HG03196 (cell line): ENCODE results near the gene LRRC26.
"Not testable (repeated sequence)": the region's sequence is repeated elsewhere in the genome, so short reads cannot be mapped to it uniquely, and the experiment has no call there.

Source experiments
- ATAC-seq: cut with Tn5 transposase; IDR thresholded peaks from one replicate; pipeline ENCODE4 v1.9.1; 2021; ENCODE audit not compliant: unreplicated experiment

LRRC26 gene

DNA sequence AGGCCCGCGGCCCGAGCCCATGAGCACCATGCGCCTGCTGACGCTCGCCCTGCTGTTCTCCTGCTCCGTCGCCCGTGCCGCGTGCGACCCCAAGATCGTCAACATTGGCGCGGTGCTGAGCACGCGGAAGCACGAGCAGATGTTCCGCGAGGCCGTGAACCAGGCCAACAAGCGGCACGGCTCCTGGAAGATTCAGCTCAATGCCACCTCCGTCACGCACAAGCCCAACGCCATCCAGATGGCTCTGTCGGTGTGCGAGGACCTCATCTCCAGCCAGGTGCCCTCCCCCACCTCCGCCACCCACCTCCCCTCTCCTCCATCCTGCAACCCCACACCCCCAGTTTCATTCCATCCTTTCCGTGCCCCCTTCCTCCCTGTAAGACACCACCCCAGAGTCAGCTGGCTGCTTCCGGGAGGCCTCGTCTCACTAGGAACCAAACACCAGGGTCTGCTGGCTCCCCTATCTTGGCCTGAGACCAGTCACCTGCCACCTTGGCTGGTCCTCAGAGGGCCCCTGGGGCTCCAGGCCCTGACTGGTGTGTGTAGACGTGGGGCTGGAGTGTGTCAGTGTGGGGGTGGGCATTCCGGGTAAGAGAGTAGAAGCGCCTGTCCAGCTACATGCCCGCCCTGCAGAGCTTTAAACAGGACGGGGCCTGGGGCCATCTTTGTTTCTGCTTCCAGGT is 30.2 kb downstream of the LRRC26 start:
- ATAC-seq, result no peak

GRCh38 chr9:137138722-137139467 is 31.0 kb downstream of the LRRC26 start, which contains the start of gene GRIN1:
Gene GRIN1 (plus strand): TSS chr9:137139154. CDS start chr9:137139487, 333 bp downstream.
- ATAC-seq, result no peak

- ATAC-seq, result no peak
Measured at GRCh38 chr9:137138058-137138721, 31.7 kb downstream of the LRRC26 start.

- ATAC-seq, result no peak
Measured at GRCh38 chr9:137136881-137137607, 32.8 kb downstream of the LRRC26 start.

DNA sequence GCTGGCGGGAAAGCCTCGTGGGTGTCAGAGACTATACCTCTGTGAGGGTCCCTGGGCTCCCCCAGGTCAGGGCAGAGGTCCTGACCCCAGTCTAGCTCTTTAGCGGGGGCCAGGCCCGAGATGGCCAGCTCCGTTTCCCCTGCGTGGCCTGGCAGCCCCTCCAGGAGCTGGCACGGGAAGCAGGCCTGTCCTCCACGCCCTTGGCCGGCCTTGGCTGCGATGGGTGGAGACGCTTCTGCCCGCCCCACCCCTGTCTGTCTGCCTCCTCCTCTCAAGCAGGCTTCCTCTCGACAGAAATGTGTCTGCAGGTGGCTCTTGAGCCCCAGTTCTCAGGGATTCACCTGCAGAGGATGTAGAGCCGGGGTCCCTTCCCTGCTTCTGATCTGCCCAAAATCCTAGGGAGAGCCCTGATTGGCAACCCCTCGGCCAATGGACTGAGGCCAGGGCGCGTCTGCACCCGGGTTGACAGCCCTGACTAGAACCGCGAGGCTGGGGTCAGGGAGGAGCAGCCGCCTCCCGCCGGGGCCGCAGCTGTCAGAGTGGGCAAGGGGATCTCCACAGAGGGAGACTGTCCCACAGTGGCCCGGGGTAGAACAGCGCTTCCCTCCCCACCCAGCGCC is 33.5 kb downstream of the LRRC26 start:
- no peak for ATAC-seq

- ATAC-seq, result not testable (repeated sequence)
Measured at GRCh38 chr9:137135154-137135553, 34.7 kb downstream of the LRRC26 start.

- no peak for ATAC-seq
Measured at GRCh38 chr9:137134191-137134590, 35.7 kb downstream of the LRRC26 start.

GRCh38 chr9:137130176-137130755 is 39.6 kb downstream of the LRRC26 start:
- peak; percentile 3 for ATAC-seq

- ATAC-seq, result peak; percentile 75
Measured at GRCh38 chr9:137129456-137130175, 40.2 kb downstream of the LRRC26 start.

DNA sequence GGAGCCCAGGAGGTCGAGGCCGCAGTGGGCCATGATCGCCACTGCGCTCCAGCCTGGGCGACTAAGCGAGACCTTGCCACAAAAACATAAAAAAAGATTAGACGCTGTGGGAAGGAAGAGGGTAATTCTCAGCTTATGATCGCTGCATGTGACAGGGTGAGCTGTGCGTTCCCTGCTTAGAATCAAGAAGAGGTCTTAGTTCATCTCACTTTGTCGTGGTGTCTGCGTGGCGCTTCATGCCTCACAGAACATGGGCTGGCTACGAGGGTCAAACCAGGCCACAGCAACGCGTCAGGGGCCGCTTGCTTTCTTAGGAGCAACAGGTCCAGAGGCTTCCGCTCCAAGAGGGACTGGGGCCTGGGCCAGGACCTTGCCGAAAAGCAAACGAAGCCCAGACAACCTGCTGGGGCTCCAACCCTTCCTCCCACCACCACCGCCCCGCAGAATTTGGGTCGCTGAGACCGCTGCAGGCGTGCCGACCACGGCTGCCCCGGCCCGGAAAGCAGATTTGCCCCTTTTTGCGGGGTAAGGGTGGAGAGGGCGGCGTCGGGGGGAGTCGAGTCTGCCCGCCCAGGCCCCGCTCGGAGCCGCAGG is 40.9 kb downstream of the LRRC26 start:
- ATAC-seq, result peak; percentile 8

DNA sequence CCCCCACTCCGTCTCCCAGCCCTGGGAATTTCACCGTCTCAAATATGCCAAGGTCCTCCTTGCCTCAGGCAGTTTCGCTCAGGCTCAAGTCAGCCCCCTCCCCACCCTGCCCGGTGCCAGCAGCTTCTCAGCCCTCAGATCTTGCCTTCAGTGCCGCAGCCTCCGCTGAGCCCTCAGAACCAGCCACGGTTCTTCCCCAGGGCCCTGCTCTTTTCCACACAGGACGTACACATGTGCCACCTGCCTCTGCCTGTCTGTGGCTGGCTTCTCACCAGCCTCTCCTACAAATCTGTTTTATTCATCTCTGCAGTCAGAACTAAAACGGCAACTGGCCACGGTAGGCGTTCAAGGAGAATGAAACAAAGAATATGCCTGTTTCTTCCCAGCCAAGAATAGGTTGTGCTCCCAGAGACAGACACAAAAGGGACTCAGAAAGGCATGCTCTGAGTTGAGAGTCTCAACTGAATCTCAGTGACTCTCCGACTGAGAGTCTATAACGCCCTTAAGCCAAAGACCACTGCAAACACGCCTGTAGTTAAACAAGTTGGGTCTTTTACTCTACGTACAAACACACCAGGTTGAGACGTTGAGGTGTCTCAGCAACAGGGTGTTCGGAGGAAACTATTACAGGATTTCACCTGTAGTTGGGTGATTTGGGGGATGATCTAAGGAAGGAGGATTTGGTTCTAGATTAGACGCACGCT is 41.5 kb downstream of the LRRC26 start:
- no peak for ATAC-seq

DNA sequence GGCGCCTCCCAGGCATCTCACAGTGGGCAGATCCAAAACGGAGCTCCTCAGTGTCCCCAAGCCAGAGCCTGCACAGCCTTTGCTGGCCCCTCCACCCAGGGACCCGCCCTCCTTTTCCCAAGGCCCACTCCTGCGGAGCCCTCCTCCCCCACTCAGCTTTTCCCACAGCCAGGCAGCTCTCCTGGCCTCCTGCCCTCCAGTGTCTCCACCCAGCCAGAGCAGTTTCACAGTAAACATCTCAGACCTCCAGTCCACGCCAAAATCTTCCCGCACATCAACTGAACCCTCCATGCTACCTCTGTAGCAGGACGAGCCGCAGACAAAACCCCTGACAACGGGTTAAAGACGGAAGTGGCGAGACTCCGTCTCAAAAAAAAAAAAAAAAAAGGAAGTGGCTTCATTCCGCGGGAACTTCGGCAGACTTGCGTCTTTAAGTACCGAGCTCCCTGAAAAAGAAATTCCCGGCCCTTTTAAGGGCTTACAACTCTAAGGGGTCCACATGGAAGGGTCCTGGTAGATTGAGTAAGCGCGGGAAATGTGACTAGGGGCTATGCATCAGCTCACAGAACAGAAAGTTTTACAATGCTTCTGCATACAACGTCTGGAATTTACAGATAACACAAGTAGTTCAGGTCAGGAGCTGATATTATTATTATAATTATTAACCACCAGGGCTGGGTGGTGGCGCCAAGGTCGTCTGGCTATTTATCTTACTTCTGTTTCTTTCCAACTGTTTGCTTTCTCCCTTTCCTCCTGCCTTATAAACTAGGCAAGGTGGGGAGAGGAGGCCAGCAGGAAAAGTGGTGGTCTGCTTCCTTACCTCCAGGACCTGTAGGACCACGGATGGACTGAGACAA is 42.3 kb downstream of the LRRC26 start:
- ATAC-seq, result no peak

- no peak for ATAC-seq
Measured at GRCh38 chr9:137126786-137127185, 43.1 kb downstream of the LRRC26 start.

- ATAC-seq, result not testable (repeated sequence)
Measured at GRCh38 chr9:137123952-137124462, 45.8 kb downstream of the LRRC26 start.

DNA sequence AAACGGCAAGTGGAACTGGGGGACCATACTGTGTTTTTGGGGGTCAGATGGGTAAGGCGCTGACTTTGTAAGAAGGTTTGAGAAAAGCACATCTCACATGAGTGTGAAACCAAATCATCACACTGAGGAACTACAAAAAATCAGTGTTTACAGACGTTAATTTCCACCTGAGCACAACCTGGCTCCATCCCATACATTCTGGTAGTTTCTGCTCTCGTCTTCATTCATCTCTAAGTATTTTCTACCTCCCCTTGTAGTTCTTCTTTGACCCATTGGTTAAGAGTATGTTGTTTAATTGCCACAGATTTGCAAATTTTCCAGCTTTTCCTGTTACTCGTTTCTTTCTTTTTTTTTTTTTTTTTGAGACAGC is 46.4 kb downstream of the LRRC26 start:
- no peak for ATAC-seq

GRCh38 chr9:137122796-137123467 is 46.9 kb downstream of the LRRC26 start:
- not testable (repeated sequence) for ATAC-seq
